Suprapubic skin (tissue), 4 donors: Measurements from ENCODE around the gene PRICKLE1.

ENCODE experiments used
- POLR2A ChIP-seq, 2 donors: fragments of 450-650 bp; IDR thresholded peaks; one replicate each; pipeline ENCODE4 v1.6.1; 2017; ENCODE audit warnings: antibody characterized with exemption in 2 of 2, mild to moderate bottlenecking in 2 of 2, moderate library complexity in 2 of 2
- POLR2AphosphoS5 ChIP-seq, 3 donors: sonication (generic); formaldehyde crosslinking; IDR thresholded peaks; one replicate each; pipeline ENCODE4 v1.6.1; 2017; ENCODE audit warnings: antibody characterized with exemption in 3 of 3
- TF ChIP-seq, protein P1 (sequence below), 2 donors: fragments of 200-600 bp in 1 of 2; fragments of 450-650 bp in 1 of 2; sonication (generic) in 1 of 2; IDR thresholded peaks; one replicate each; pipeline ENCODE4 v1.5.1; 2016 to 2019; ENCODE audit warnings: antibody characterized with exemption in 2 of 2, mild to moderate bottlenecking in 1 of 2, moderate library complexity in 1 of 2

DNA sequence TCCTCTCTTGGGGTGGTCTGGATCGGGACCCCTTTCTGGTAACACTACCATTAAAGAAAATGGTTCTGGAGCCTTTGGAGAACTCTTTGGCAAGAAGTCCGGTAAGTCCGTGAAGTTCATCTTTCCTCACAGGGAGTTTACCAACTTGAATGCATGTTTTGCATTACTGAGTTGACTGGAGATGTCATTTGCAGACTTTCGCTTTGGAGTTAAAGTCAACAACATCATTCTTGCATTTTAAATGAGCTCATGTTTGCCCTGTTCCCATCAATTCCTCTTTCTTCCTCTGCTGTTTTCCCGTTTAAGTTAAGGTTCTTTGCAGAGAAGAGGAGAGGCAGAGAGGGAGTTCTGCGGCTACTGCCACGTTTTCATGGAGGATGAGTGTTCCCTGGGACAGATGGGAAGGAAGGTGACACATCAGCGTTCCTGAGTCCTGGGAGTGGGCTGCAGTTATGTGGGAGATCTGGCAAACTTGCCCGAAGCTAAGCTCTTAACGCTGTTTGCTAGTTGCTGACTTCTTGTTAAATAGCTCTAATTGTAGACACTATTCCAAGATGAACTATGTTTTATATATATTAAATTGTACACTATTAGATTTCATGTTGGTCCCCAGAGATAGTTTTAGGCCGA lies 18.8 kb upstream of the PRICKLE1 start:
- TF ChIP-seq POLR2AphosphoS5 (IDR thresholded peaks at IDR 0.05) (no peak), POLR2A (IDR thresholded peaks at IDR 0.05) (no peak)
- TF ChIP-seq, protein P1, sequence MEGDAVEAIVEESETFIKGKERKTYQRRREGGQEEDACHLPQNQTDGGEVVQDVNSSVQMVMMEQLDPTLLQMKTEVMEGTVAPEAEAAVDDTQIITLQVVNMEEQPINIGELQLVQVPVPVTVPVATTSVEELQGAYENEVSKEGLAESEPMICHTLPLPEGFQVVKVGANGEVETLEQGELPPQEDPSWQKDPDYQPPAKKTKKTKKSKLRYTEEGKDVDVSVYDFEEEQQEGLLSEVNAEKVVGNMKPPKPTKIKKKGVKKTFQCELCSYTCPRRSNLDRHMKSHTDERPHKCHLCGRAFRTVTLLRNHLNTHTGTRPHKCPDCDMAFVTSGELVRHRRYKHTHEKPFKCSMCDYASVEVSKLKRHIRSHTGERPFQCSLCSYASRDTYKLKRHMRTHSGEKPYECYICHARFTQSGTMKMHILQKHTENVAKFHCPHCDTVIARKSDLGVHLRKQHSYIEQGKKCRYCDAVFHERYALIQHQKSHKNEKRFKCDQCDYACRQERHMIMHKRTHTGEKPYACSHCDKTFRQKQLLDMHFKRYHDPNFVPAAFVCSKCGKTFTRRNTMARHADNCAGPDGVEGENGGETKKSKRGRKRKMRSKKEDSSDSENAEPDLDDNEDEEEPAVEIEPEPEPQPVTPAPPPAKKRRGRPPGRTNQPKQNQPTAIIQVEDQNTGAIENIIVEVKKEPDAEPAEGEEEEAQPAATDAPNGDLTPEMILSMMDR (IDR thresholded peaks at IDR 0.05), result no peak
